Measurements from ENCODE around the gene SOHLH2. TPM values are rescaled to one million over a fixed set of nuclear protein-coding genes. Genes with fewer than 3 reads are reported as not detected.

The SOHLH2 gene
- total RNA-seq, 4 donors from 2014 or later = 0.13 TPM; not detected in 3

DNA sequence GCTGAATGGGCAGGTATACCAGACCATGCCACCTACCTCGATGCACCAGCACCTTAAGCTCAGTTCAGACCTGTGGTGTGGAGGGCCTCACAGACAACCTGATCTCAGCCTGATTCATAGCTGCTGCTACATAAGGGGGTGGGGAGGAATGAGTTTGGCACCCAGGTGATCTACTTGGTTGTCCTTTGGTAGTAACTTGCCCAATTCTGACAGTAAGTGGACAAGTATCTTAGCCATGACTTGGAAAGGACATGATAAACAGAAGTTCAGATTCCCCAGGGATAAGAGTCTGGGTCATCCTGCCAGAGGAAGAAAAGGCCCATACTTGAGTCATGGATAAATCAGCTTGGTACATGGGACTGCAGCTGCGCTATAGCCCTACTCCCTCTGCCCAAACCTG is 28.4 kb upstream of the SOHLH2 start:
- TF ChIP-seq, protein P1, sequence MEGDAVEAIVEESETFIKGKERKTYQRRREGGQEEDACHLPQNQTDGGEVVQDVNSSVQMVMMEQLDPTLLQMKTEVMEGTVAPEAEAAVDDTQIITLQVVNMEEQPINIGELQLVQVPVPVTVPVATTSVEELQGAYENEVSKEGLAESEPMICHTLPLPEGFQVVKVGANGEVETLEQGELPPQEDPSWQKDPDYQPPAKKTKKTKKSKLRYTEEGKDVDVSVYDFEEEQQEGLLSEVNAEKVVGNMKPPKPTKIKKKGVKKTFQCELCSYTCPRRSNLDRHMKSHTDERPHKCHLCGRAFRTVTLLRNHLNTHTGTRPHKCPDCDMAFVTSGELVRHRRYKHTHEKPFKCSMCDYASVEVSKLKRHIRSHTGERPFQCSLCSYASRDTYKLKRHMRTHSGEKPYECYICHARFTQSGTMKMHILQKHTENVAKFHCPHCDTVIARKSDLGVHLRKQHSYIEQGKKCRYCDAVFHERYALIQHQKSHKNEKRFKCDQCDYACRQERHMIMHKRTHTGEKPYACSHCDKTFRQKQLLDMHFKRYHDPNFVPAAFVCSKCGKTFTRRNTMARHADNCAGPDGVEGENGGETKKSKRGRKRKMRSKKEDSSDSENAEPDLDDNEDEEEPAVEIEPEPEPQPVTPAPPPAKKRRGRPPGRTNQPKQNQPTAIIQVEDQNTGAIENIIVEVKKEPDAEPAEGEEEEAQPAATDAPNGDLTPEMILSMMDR (IDR thresholded peaks at IDR 0.05) = no peak
- no peak overlapping the region for H3K4me3 ChIP-seq (replicated peaks in 1 of 3)
- intact Hi-C loops (cut with DNase I) = no loop called here
- H3K27ac ChIP-seq = no peak overlapping the region
- no peaks in the 10 kb centered on the region for H3K27me3 ChIP-seq
- H3K9me3 ChIP-seq = no peaks in the 10 kb centered on the region
- H3K36me3 ChIP-seq = no peaks in the 10 kb centered on the region
- 88 to 94% methylated on average over 2 of the region's 2 CpGs for WGBS, 2 donors
- no peak for DNase-seq
- no peaks in the 10 kb centered on the region for H3K4me1 ChIP-seq

DNA sequence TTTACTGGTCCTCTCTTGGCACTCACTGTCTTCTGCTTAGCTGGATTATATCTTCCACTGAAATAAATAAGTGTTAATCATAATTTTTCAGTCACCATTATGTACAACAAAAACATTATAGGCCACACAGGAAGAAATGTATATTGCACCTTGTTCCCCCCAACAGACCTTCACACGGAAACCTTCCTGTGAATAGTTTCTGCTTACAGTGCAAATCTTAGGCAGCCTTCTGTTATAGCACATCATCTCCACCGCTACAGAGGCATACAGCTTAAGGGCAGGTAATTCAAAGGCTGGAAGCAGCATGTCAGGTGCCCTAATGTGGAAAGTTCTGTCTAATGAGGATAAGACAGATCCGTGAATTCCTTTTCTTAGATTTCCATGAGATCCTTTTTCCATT is 16.9 kb upstream of the SOHLH2 start:
- no peak for DNase-seq
- H3K27me3 ChIP-seq = no peaks in the 10 kb centered on the region
- intact Hi-C loops (cut with DNase I) = no loop called here
- no peak overlapping the region for H3K27ac ChIP-seq
- WGBS, 2 donors = 75 to 76% methylated on average over 3 of the region's 3 CpGs
- no peaks in the 10 kb centered on the region for H3K9me3 ChIP-seq
- H3K4me3 ChIP-seq (replicated peaks in 1 of 3) = no peak overlapping the region
- TF ChIP-seq POLR2A (IDR thresholded peaks at IDR 0.05) = no peak
- TF ChIP-seq, protein P1 (IDR thresholded peaks at IDR 0.05) = no peak
- no peaks in the 10 kb centered on the region for H3K36me3 ChIP-seq
- no peaks in the 10 kb centered on the region for H3K4me1 ChIP-seq

DNA sequence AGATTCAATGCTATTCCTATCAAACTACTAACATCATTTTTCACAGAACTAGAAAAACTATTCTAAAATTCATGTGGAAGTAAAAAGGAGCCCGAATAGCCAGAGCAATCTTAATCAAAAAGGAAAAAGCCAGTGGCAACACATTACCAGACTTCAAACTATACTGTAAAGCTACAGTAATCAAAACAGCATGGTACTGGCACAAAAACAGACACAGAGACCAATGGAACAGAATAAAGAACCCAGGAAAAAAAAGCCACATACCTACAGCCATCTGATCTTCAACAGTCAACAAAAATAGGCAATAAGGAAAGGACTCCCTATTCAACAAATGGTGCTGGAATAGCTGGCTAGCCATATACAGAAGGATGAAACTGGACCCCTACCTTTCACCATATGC is 10.4 kb upstream of the SOHLH2 start:
- H3K4me1 ChIP-seq = no peaks in the 10 kb centered on the region
- WGBS, 2 donors = 80 to 83% methylated on average over 1 of the region's 1 CpG
- H3K36me3 ChIP-seq = no peaks in the 10 kb centered on the region
- no peak for DNase-seq
- no peaks in the 10 kb centered on the region for H3K27me3 ChIP-seq
- H3K4me3 ChIP-seq (replicated peaks in 1 of 3) = no peak overlapping the region
- no peak overlapping the region for H3K27ac ChIP-seq
- TF ChIP-seq, protein P1 (IDR thresholded peaks at IDR 0.05) = no peak
- no peak for TF ChIP-seq POLR2A (IDR thresholded peaks at IDR 0.05)
- H3K9me3 ChIP-seq = no peaks in the 10 kb centered on the region
- intact Hi-C loops (cut with DNase I) = no loop called here

DNA sequence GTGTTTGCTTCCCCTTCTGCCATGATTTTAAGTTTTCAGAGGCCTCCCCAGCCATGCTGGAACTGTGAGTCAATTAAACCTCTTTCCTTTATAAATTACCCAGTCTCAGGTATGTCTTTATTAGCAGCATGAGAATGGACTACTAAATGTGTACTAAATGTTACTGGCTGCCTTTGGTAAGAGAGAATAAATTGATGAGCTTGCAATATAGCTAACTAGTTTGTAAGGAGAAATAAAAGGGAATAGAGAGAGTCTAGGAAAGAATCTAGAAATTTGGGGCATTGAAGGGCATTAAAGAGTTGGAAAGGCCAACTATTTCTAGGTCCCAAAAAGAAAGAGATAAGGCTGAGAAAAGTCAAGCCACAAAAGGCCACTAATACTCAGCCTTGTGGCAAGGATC is 5.5 kb upstream of the SOHLH2 start:
- no peaks in the 10 kb centered on the region for H3K9me3 ChIP-seq

DNA sequence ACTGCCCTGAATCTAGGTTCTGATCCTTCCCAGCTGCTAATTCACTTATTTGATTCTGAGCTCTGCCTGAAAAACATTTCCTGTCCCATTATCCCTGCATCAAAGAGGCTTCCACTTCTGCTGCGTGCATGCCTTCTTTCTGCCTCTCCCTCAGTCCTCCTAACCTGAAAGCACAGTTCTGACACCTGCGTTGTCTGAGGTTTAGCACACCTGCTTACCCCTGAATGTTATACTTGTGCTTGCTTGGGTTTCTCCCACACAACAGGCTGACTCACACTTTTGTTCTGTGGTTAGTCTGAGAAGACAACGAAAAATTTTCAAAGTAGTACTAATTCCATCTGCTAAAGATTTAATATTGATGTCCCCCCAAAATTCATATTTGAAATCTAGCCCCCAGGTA is 3.1 kb upstream of the SOHLH2 start:
- Histone ChIP-seq H3K36me3 (no peaks in the 10 kb centered on the region), H3K27me3 (no peaks in the 10 kb centered on the region), H3K4me1 (peaks cover 0 to 1% of the 10 kb centered on the region in 2 donors), H3K4me3 (replicated peaks in 1 of 3) (no peak overlapping the region), H3K9me3 (no peaks in the 10 kb centered on the region), H3K27ac (no peak overlapping the region)
- no peak for DNase-seq
- WGBS, 2 donors = 91 to 93% methylated on average over 3 of the region's 3 CpGs
- no peak for TF ChIP-seq POLR2A (IDR thresholded peaks at IDR 0.05)
- TF ChIP-seq, protein P1 (IDR thresholded peaks at IDR 0.05) = no peak
- intact Hi-C loops (cut with DNase I) = no loop called here

More for the DNA sequence above, 5.5 kb upstream of the SOHLH2 start:
- Histone ChIP-seq H3K4me1 (no peaks in the 10 kb centered on the region), H3K27me3 (no peaks in the 10 kb centered on the region), H3K36me3 (no peaks in the 10 kb centered on the region), H3K27ac (no peak overlapping the region), H3K4me3 (replicated peaks in 1 of 3) (no peak overlapping the region)
- intact Hi-C loops (cut with DNase I) = no loop called here
- no peak for TF ChIP-seq POLR2A (IDR thresholded peaks at IDR 0.05)
- TF ChIP-seq, protein P1 (IDR thresholded peaks at IDR 0.05) = no peak
- DNase-seq = no peak
